ENCODE results near the gene FERMT1.

Gene FERMT1

DNA sequence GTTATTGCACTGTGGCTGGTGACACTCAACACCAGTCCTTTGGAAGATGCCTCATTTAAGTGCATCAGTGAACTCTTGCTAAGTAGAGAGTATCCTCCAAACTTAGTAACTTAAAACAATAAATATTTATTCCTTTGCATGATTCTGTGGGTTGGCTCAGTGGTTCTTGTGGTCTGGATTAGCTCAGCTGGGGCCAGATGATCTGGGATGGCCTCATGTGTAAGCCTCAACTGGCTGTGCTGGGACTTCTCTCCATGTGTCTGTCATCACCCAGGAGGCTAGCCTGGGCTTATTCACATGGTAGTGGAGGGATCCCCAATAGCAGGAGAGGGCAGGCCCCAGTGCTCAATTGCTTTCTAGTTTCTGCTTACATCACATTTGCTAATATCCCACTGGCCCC lies 77.3 kb downstream of the FERMT1 start:
- TF ChIP-seq, protein P1, sequence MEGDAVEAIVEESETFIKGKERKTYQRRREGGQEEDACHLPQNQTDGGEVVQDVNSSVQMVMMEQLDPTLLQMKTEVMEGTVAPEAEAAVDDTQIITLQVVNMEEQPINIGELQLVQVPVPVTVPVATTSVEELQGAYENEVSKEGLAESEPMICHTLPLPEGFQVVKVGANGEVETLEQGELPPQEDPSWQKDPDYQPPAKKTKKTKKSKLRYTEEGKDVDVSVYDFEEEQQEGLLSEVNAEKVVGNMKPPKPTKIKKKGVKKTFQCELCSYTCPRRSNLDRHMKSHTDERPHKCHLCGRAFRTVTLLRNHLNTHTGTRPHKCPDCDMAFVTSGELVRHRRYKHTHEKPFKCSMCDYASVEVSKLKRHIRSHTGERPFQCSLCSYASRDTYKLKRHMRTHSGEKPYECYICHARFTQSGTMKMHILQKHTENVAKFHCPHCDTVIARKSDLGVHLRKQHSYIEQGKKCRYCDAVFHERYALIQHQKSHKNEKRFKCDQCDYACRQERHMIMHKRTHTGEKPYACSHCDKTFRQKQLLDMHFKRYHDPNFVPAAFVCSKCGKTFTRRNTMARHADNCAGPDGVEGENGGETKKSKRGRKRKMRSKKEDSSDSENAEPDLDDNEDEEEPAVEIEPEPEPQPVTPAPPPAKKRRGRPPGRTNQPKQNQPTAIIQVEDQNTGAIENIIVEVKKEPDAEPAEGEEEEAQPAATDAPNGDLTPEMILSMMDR (IDR thresholded peaks at IDR 0.05; ENCODE audit: low read depth, low read length), result no peak
- DNase-seq (ENCODE audit: low read depth in 2 of 2), result peak in 1 of 2 donors; percentile 28
- H3K4me3 ChIP-seq (replicated peaks in 1 of 2; ENCODE audit: low read depth in 2 of 2, low read length in 2 of 2), result no peak overlapping the region

DNA sequence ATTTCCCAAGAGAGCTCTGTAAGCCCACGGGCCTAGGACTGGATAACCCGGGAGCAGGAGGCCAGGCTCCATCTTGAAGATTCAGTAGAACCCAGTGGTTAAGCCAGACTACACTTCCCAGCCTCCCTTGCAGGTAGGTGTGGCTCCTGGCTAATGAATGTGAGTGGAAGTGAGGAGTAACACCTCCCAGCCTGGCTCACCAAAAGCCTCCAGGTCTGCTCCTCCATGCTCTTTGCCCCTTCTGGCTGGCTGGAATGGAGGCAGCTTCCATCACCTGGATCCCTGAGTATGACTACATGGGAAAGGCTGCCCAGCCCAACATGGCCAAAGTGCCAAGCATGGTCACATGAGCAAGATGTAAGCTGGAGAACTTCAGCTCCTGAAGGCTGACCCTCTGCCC lies 78.7 kb downstream of the FERMT1 start:
- TF ChIP-seq, protein P1 (IDR thresholded peaks at IDR 0.05; ENCODE audit: low read depth, low read length), result no peak
- no peak overlapping the region for H3K4me3 ChIP-seq (replicated peaks in 1 of 2; ENCODE audit: low read depth in 2 of 2, low read length in 2 of 2)
- no peak for DNase-seq (ENCODE audit: low read depth in 2 of 2)

DNA sequence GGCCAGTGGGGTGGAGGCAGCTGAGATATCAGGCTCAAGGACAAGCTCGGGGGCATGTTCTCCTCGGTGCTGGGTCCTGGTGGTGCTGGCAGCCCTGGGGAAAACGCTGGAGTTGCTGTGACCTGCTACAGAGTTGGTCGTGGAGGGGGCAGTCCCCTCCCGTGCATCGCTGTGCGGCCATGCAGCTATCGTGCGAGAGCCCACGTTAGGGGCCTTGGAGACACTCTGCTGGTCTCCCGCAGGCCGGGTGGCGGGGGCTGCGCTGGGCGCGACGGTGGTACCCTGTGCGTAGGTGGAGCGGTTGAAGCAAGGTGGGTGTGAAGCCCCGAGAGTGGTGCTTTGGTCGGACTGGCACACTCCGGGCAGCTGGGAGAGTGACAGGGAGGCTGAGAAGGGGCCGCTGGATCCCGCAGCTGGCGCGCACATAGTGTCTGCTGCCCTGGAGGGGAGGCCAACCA lies 81.0 kb downstream of the FERMT1 start:
- no peak overlapping the region for H3K4me3 ChIP-seq (replicated peaks in 1 of 2; ENCODE audit: low read depth in 2 of 2, low read length in 2 of 2)
- DNase-seq (ENCODE audit: low read depth in 2 of 2), result no peak
- TF ChIP-seq, protein P1 (IDR thresholded peaks at IDR 0.05; ENCODE audit: low read depth, low read length), result no peak

DNA sequence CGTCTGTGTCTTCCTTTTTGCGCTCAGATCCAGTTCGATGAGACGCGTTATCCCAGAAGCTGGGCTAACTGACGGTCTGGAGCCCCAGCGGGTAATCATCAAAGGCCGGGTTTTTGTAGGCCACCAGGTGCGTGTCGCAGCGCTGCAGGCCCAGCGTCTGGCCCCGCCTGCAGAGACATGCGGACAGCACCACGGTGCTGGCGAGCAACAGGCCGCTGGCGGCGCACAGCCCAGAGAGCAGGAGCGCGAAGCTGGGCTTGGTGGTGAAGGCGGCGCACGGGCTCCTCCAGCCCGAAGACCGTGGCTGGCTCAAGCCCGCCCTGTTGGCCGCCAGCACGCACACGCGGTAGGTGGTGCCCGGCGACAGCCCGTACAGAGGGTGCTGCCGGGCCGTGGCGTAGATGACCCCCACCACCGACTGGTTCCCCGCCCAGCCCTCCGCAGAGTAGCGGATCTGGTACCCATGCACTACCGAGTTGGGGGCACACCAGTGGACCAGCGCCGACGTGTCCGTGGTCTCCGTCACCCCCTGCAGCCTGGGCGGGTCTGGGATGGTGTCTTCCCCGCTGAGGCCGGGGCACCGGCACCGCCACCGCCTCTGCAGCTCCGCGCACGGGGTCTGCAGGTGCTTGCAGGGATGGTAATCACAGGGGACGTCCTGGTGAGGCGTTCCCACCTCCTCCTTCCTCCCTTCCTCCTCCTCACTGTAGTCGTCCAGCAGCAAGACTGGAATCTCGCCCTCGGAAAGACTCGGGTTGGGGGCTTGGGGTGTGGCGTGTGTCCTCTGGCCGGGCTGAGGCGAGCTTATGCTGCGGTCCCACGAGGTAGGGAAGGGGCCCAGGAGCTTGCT lies 81.6 kb downstream of the FERMT1 start:
- DNase-seq (ENCODE audit: low read depth in 2 of 2), result no peak
- TF ChIP-seq, protein P1 (IDR thresholded peaks at IDR 0.05; ENCODE audit: low read depth, low read length), result no peak
- H3K4me3 ChIP-seq (replicated peaks in 1 of 2; ENCODE audit: low read depth in 2 of 2, low read length in 2 of 2), result no peak overlapping the region

DNA sequence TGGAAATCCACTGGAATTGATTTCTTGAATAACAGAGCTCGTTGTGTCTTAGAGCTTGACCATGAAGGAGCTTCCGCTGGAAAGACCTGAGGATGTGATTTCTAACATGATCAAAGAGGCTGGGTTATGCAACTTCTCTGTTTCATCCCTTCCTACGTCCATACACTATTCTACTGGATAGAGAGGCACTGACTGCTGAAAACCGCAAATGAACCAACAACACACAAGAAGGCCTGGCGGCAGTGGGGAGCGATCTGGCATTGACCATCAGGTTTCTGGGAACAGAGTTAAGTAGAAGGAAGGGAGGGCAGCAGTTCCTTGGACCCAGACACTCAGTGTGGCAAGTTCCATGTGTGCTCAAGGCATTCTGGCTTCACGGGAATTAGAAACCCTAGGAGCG lies 82.3 kb downstream of the FERMT1 start:
- TF ChIP-seq, protein P1 (IDR thresholded peaks at IDR 0.05; ENCODE audit: low read depth, low read length), result no peak

DNA sequence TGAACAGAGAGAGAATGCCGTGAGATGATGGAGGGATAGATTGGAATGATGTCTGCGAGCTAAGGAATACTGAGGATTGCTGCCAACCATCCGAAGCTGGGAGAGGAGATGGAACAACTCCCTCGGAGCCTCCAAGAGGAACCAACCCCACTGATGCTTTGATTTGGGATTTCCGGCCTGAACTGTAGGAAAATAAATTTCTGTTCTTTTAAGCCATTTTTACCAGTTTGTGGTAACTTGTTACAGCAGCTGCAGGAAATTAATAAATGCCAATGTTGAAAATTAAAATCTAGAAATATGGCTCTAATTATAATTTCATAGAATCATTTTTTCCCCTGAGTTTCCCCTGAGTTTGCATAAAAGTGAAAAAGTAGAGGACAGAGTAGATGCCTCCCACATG lies 83.1 kb downstream of the FERMT1 start:
- TF ChIP-seq, protein P1 (IDR thresholded peaks at IDR 0.05; ENCODE audit: low read depth, low read length), result no peak
- no peak for DNase-seq (ENCODE audit: low read depth in 2 of 2)

More for the DNA sequence above, 82.3 kb downstream of the FERMT1 start:
- no peak overlapping the region for H3K4me3 ChIP-seq (replicated peaks in 1 of 2; ENCODE audit: low read depth in 2 of 2, low read length in 2 of 2)
- DNase-seq (ENCODE audit: low read depth in 2 of 2), result no peak

More for the DNA sequence above, 83.1 kb downstream of the FERMT1 start:
- no peak overlapping the region for H3K4me3 ChIP-seq (replicated peaks in 1 of 2; ENCODE audit: low read depth in 2 of 2, low read length in 2 of 2)

Measured in cardiac fibroblast (primary cell).